Fibroblast of skin of scalp (primary cell): ENCODE results near the gene RHOA. TPM values are rescaled to one million over a fixed set of nuclear protein-coding genes. Genes with fewer than 3 reads are reported as not detected.

Experiments used
- DNase-seq: peaks from one replicate; pipeline ENCODE4 v3.0.0-alpha.2; 2013
- polyA plus RNA-seq, 2 experiments: library from polyadenylated mRNA; unstranded; fragments of 120-200 nt; gene quantifications; one replicate each; pipeline ENCODE4 v1.2.1, GENCODE V29; 2013; ENCODE audit not compliant: insufficient read length in 2 of 2

RHOA gene
- 1,067 TPM for polyA plus RNA-seq (2013, experiment 1 of 2; ENCODE audit: insufficient read length)
- polyA plus RNA-seq (2013, experiment 2 of 2; ENCODE audit: insufficient read length), result 1,061 TPM

- DNase-seq, result peak; percentile 100
These were observed at the start of gene RHOA, which contains the start of gene TCTA for GRCh38 chr3:49411968-49412631. Gene RHOA (minus strand): TSS chr3:49411976. CDS start chr3:49375589, 36,387 bp downstream. Gene TCTA (plus strand): TSS chr3:49412423. CDS start chr3:49412427, 4 bp downstream.

GRCh38 chr3:49460956-49461355 lies 49.2 kb upstream of the RHOA start:
- no peak for DNase-seq

- DNase-seq, result no peak
These were observed 48.6 kb upstream of the RHOA start for GRCh38 chr3:49460188-49460890.

- peak; percentile 33 for DNase-seq
These were observed 44.7 kb upstream of the RHOA start for GRCh38 chr3:49456466-49456865.

DNA sequence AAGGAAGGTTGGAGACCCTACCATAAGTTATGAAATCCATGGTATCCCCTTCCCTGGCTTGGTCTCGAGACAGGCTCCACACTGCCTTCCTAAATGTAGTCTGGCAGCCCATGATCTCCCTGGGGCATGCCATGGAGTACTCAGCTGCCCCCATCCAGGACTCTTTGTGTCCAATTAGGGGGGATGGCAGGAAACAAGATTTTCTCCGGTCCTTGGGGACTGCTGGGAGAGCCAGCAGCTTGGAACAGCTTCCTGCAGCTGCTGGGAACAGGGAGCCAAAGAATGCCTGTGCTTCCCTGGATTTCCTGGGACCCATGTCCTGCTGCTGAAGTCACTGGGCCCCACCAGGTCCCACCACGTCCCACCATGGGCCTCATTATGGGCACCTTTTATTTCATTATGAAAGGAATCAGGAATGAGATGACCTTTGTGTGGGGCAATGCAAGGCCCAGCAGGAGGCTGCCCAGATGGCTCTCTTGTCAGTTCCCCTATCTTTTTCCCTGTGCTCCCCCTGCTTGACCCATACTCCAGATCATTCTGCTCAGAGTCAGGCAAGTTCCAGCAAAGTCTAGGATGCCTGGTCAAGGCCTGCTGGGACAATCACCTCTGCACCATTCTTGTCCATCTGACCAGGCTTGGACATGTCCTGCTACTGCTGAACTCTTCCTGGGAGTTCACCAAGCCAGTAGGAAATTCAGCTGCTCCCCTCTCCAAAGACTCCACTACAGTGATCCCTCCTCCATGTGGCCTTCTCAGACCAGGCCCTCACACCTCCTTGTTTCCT lies 43.3 kb upstream of the RHOA start:
- peak; percentile 53 for DNase-seq

GRCh38 chr3:49454458-49454857 lies 42.7 kb upstream of the RHOA start:
- DNase-seq, result no peak

- no peak for DNase-seq
These were observed 41.8 kb upstream of the RHOA start for GRCh38 chr3:49453621-49454020.

- no peak for DNase-seq
These were observed 33.6 kb upstream of the RHOA start for GRCh38 chr3:49445391-49445790.

GRCh38 chr3:49434731-49435130 lies 23.0 kb upstream of the RHOA start:
- no peak for DNase-seq

DNA sequence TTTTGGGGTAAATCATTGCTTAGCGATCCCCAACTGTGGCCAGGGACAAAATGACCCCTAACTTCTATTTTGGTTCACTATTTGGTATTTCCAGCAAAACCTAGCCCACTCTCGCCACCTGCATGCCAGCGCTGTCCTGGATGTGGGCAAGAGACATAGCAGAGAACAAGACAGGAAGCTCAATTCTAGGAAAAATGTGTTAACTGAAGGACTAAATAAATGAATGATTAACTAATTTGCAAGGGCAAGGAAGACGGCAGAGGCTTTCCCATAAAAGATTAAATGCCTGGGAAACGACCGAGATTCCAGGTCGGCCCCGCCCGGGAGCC lies 16.9 kb upstream of the RHOA start:
- DNase-seq, result no peak

DNA sequence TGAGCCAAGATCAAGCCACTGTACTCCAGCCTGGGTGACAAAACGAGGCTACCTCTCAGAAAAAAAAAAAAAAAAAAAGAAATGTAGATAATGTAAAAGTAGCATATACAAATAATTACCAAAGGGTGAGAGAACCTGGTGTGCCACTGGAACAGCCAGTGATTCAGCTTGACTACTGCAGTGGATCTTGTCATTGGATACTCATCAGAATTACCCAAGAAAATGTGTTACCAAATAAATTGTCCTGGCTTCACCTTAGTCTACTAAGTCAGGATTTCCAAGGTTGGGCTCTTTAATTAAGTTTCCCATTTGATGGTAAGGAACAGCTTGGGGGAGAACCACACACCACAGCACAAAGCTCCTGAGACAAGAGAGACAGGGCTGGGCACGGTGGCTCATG lies 15.8 kb upstream of the RHOA start:
- DNase-seq, result no peak

DNA sequence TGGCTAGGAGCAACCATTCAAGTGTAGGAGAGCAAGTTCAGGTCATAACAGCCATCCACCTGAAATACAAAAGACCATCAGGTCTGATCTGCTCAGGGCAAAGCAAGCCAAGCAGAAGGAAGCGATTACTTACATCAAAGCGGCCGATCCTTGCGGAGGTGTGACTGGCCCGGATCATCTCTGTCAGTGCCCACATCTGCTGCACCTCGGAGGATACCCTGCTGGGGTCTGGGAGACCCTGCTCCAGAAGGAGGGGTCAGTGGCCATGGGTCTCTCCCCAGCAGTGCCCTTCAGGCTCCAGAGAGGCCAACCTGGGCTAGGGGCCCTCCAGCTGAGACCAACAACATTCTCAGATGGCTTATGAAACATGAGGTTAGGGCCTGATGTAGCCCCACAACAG lies 13.0 kb upstream of the RHOA start:
- no peak for DNase-seq

DNA sequence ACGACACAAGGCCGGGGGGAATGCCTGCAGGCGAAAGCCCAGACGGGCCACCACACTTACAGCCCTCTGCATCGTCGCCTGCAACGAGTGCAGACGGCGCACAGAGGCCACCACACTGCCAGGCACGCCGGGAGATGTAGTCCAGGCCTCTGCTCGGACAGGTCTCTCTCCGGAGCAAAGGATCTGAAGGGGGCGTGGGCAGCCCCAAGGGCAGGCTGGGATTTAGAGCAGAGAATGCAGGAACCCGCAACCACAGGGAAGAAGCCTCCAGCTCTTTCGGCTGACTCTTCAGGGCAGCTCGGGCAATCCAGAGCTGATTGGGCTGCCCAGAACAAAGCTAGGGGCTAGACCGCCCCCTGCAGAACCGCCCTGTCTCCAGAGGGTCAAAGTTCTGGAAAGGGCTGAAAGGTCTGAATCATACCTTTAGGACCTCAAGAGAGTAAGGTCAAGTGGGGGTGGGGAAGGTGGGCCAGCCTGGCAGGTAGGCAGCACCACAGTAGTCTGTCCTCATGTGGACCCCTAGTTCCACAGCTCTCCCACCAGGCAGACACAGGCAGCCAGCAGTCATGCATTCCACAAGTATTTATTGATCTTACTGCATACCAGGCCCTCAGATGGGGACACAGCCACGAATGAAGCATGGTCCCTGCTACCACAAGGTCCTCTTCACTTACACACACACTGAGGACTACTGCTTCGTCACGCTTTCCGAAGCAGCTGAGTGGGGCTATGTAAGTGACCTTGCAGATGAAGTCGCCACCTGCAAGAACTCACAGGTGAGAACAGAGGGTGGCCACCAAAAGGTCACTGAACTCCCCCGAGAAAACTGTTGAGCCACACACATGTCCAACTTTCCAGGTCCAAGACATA lies 10.8 kb upstream of the RHOA start, which contains the start of gene AMT:
Gene AMT, minus strand, starts transcription at position 95 of the 870 bp plus-strand sequence. Its CDS starts 23 bp downstream, at position 72.
- peak; percentile 43 for DNase-seq

DNA sequence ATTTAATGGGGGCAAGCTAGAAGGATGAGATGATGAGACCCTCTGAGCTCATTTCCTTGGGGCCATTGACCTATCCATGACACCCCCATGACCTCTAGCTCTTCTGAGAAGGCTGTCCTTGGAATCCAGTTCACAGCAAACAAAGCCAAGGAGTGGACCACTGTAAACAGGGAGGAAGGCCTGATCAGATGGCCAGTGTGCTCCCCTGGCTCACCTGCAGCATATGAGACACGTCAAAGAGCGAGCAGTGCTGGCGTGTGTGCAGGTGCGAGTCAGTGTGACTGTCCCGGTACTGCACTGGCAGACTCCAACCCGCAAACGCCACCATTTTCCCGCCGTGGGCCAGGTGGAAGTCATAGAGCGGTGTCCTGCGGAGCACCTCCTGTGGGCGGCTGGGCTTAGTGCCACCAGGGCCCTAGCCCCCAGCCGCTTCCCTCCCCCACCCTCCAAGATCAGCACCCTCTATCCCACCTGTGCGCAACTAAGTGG lies 10.2 kb upstream of the RHOA start:
- no peak for DNase-seq

GRCh38 chr3:49417516-49418120 lies 5.8 kb upstream of the RHOA start:
- no peak for DNase-seq

DNA sequence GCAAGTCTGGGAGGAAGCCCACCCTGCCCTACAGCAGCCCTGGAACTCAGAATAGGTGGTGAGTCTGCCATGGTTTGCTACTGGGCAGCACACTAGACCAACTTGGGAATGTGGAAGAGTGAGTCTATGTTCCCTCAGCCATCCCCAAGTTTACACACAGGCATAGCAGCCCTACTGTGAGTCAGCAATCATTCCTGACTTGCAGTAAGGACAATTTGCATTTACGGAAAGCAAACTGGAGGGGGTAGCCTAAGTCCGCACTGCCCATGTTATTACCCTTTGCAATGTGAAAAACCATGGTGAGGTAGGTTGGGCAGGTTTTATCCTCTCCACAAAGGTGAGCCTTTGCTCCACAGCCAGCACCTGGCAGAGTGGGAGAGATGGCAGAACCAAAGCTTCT lies 5.1 kb upstream of the RHOA start:
- DNase-seq, result no peak

DNA sequence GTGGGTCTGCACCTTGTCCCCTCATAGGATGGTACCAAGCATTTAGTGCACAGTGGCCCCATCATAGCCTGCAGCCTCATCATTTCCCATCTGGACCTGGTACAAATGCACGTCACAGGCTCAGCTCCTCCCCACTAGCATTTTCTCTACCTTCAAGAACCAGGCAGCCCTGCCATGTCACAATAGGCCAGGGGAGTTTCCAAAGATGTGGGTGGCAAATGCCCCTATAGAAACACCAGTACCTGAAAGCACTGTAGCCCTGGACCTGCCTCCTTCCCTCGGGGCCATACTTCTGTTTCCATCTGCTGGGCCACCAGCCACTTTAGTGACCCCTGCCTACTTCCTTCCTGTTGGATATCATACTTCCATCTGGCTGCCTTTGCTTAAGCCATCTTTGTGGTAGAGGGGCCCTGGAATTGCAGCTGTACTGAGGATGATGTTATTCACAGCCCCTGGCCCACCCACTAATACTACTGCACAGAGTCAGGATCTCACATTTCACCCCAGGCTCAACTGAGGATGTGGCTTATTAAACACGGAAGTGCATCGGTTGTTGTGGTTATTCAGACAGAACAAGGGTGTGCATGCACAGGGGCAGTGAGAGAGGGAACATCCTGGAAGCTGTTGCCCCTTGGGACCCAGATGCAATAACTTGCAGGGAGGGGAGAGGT lies 4.3 kb upstream of the RHOA start:
- DNase-seq, result no peak

GRCh38 chr3:49414753-49415152 lies 3.0 kb upstream of the RHOA start:
- DNase-seq, result no peak

DNA sequence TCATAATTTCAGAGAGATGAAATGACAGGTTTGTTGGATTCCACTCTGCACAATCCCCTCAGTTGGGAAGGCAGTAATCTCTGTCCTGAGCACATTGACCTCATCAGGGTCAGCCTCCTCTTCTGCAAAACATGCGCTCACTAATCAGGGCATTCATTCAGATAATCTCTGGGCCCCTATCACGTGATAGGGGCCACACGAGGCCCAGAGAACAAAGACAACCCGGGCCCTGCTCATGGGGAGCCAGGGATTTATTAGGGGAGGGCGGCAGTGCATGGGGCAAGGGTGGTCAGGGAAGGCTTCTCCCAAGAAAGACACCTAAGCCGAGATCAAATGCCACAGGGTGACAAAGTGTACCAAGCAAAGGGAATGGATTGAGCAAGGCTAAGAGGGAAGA lies 1.6 kb upstream of the RHOA start:
- DNase-seq, result no peak

DNA sequence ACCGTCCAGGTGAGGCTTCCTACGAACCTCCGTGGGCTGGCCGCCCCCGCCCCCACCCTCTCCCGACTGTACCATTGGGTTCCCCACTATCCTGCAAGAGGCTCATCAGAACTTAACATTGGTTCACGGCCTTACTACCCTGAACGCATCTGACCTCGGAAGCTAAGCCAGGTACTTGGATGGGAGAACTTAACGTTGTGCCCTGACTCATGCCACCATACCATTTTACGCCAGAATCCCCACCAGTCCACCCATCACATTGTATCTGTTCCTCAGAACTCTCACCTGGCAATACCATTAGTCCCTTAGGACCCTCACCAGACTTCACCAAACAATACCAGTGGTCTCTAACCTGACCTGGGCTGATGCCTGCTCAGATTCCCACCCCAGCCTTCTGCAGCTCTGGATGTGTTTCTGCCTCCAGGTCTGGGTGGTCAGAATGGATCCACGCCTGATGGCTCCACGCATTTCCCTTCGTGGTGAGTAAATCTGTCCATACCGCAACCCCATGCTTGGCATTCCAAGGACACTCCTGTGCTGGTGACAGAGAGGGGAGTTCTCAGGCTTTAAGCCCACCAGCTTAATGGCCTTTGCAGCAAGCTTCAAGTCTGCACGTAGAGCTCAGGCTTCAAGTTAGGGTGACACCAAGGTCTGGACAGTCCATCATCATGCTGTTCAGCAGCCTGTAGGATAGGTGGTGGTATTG lies 1.0 kb upstream of the RHOA start:
- DNase-seq, result peak; percentile 30
